CD4-positive, alpha-beta T cell treated with Interleukin-4 for 4 hours (primary cell): ENCODE data around the gene BUB1.
A peak's percentile ranks its signal among the peaks of the same experiment; 100 is the strongest.
"Not testable (repeated sequence)": the region's sequence is repeated elsewhere in the genome, so short reads cannot be mapped to it uniquely, and the experiment has no call there.

Experiments used
- DNase-seq: peaks from one replicate; pipeline ENCODE4 v3.0.0-alpha.2; 2020

BUB1 gene

GRCh38 chr2:110690083-110690965 is 12.5 kb upstream of the BUB1 start:
- DNase-seq: no peak

DNA sequence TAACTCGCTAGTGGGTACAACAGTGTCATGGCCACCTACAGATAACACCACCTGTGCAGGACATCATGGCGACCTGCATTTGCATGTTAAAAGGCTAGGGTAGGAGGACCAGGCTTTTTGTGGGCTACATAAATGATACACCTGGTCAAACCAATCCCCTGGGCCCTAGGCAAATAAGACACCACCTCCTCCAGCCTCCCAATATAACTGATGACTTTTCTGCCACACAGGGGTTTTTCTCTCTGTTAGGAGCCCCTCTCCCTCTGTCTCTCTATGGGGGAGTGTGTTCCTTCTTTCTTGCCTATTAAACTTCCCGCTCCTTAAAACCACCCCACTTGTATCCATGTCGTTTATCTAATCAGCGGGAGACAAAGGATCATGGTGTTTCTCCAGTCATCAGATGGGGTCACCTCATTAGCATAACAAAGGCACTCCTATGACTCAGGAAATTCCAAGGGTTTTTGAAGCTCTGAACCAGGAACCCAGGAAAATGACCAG is 10.8 kb upstream of the BUB1 start:
- DNase-seq: no peak

DNA sequence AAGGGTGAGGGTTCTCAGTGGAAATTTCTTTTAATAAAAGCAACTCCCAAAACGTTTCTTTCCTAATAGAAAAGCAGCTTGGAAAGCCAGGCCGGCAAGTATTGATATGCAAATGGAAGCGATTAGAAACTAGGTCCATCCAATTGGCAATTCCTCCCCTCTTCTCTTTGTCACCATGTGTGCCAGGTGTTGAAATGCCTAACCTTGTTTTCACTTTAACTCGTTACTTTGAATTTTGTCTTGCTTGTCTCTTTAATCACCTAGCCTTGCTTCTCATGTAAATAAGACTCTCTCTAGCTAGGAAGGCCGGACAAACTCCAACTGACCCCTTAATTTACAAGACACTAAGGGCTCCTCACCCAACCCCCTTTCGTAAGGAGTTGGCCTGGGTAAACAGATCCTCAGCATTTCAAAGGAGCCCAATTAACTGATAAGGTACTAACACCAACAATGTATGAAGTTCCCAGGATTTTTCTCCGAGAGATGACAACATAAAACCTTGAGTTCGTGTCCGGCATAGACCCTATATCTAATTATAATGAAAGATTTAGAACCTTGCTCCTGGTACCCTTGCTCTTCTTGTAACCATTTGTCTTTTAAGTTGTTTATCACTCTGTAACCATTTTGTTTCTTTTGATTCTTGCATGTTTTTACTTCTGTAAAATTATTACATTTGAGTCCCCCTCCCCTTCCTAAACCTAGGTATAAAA is 10.1 kb upstream of the BUB1 start:
- not testable (repeated sequence) for DNase-seq

- DNase-seq: no peak
These were observed 5.0 kb upstream of the BUB1 start for GRCh38 chr2:110682872-110683271.

DNA sequence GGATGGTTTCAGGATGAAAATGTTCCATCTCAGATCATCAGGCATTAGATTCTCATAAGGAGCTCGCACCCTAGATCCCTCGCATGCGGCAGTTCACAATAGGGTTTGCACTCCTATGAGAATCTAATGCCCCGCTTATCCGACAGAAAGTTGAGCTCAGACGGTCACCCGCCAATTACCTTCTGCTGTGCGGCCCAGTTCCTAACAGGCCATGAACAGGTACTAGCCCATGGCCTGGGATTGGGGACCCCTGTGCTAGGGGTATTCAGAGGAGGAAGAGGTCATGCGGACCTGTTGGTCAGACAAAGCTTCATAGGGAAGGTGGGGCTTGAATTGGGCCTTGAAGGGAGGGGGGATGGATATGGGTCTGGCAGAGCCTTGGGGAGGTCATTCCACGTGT is 4.4 kb upstream of the BUB1 start:
- no peak for DNase-seq

DNA sequence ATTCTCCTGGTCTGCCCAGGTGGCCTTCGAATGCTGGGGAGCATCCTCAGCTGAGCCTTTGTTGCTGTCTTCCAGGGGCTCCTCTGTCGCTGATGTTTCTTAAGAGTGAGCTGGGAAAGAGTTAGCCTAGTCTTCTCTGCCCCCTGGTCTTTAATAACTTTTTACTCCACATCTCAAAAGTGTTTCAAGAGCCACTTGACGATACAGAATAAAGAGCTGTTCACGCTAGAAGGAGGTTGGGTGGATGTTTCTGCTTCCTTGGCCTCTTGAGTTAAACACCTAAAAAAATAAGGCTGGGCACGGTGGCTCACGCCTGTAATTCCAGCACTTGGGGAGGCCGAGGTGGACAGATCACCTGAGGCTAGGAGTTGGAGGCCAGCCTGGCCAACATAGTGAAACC is 2.8 kb upstream of the BUB1 start:
- no peak for DNase-seq

DNA sequence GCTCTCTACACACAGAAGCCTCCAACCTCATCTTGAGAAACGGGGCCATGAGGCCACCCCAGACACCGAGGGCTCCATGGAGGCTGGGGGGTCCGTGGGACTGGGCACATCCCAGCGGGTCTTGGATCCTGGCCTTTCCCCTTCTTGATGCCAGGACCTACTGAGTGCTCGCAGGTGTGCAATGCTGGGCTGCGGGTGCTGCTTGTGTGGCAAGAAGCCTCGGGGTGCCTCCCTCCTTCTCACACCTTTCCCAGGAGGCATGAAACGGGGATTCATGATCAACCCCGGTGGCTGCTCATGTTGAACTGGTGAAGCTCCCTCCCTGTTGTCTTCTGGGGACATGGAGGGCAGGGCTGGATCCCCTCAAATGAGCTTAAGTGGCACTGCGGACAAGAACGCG is 2.0 kb upstream of the BUB1 start:
- DNase-seq: no peak

DNA sequence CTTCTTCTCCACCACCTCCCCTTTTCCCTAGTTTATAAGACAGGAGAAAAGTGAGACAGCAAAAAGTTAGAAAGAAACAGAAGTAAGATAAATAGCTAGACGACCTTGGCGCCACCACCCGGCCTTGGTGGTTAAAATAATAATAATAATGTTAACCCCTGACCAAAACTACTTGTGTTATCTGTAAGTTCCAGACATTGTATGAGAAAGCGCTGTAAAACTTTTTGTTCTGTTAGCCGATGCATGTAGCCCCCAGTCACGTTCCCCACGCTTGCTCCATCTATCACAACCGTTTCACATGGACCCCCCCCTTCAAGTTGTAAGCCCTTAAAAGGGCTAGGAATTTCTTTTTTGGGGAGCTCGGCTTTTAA is 1.5 kb upstream of the BUB1 start:
- no peak for DNase-seq

- DNase-seq: no peak
These were observed 834 bp upstream of the BUB1 start for GRCh38 chr2:110678457-110679336.

DNA sequence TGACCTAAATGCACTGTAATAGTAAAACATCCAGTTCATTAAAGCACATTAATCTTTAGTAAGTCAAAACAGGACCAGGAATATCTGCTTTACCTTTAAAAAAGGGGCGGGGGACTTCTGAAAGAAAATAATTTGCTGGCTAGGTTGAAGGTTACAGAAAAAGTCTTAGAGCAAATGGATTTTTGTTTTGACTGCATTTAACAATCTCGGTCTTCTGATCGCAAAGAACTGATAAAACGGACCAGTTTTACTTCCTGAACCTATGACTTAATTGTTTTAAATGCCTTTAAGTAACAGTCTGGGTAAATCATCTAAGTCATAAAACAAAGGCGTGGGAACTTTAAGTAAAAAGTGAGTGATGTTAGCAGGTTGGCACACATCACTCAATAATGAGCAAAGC is 783 bp downstream of the BUB1 start:
- DNase-seq: peak; percentile 23

DNA sequence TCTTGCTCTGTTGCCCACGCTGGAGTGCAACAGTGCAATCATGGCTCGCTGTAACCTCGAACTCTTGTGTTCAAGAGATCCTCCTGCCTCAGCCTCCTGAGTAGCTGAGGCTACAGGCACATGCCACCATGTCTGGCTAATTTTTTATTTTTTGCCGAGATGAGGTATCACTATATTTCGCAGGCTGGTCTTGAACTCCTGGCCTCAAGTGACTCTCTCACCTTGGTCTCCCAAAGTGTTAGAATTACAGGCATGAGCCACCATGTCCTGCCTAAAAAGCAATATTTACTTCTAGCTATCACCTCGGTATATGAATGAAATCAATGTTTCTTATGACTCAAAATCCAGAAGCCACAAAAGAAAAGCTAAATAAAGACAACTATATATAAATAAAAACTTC is 2.2 kb downstream of the BUB1 start:
- peak; percentile 49 for DNase-seq

DNA sequence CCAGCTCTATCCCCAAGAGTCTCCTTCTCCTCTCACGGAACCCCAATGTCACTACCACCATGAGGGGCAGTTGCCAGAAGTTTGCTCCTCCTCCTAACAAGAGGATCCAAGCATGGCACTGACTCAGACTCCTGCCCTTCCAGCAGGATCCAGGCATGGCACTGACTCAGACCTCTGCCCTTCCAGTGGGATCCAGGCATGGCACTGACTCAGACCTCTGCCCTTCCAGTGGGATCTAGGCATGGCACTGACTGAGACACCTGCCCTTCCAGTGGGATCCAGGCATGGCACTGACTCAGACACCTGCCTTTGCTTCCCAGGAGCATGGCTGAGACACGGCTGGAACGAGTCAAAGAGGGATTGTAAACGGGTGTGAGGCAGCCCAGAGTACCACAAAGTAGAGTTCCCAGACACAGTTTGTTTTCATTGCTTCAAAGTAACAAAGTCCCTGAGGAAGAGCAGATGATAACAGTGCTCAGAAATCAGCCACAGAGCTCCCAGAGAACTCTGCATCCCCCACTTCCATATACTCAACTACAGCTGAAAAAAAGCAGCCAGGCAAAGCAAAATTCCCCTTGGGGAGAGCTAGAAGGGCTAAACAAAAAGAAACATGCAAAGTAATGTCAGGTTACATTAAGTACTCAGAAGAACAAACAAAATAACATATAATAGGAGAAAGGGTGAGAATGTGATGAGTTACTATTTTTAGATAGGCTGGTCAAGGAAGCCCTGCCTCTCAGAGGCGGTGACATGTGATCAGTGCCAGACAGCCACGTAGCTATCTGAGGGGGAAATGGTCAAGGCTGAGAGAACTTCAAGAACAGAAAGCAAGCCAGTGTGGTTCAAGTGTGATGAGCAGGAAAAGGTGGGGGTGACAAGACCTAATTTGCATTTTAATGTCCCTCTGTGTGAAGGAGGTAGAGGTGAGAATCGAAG is 3.0 kb downstream of the BUB1 start:
- DNase-seq: peak; percentile 79

GRCh38 chr2:110673201-110673600 is 4.7 kb downstream of the BUB1 start:
- DNase-seq: no peak

GRCh38 chr2:110670826-110671225 is 7.0 kb downstream of the BUB1 start:
- DNase-seq: no peak

GRCh38 chr2:110669079-110669478 is 8.8 kb downstream of the BUB1 start:
- DNase-seq: no peak

DNA sequence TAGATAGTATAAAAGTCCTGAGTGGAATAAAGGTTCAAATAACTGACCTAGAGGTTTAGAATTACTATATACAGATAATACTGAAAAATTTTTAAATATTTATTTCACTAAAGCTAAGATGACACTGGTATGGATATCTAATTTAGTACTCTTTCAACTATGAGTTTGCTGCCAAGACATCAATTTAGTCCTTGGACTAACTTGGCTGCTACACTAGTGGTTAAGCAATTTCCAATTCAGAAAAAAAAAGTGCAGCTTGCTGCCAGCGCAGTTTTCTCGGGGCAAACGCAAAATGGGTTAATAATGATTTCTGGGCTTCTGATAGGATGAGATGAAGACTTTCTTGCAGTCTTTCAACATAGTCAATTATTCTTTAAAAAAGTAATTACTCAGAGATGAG is 10.8 kb downstream of the BUB1 start:
- no peak for DNase-seq

- no peak for DNase-seq
These were observed 13.7 kb downstream of the BUB1 start for GRCh38 chr2:110664135-110664534.

- no peak for DNase-seq
These were observed 15.3 kb downstream of the BUB1 start for GRCh38 chr2:110662560-110662959.

GRCh38 chr2:110660558-110660957 is 17.3 kb downstream of the BUB1 start:
- DNase-seq: no peak

DNA sequence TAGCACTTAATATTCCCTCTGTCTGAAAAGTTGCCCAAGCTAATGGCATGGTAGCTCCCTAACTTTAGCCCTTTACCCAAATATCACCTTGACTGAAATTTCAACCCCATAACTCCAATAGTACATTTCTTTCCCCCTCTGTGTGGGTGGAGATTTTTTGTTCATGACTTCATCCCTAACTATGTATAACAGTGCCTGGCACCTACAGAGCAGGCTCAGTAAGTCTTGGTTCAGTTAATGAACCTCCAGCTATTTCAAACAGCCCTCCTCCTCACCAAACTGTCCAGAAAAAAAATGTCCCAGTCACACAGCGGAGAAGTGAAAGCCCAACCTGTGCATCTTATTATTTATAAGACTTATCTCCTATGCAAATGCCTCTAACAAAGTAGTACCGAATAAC is 18.6 kb downstream of the BUB1 start:
- no peak for DNase-seq

- DNase-seq: peak; percentile 60
These were observed 20.0 kb downstream of the BUB1 start for GRCh38 chr2:110657724-110658305.

- no peak for DNase-seq
These were observed 22.2 kb downstream of the BUB1 start for GRCh38 chr2:110655701-110656100.
